Left lung (tissue), 10 donors: ENCODE data around the gene MARK4. TPM values are rescaled to one million over a fixed set of nuclear protein-coding genes. Genes with fewer than 3 reads are reported as not detected.

ENCODE experiments used
- ATAC-seq: fragments of 200-7000 bp; cut with Tn5 transposase; one replicate; pipeline ENCODE4 v1.9.1; 2020; ENCODE audit warnings: moderate library complexity
- DNase-seq, 4 donors: peaks; one replicate each; pipeline ENCODE4 v3.0.0-alpha.2; 2013 to 2020
- H3K27ac ChIP-seq, 2 donors: fragments of 200-600 bp; sonication (generic) in 1 of 2; one replicate each; pipeline versions ENCODE4 v1.5.0 to v1.8.0; 2020 to 2021
- H3K27me3 ChIP-seq, 2 donors: fragments of 200-600 bp; sonication (generic) in 1 of 2; one replicate each; pipeline versions ENCODE4 v1.5.0 to v1.8.0; 2020 to 2021
- H3K36me3 ChIP-seq, 2 donors: fragments of 200-600 bp; sonication (generic) in 1 of 2; one replicate each; pipeline versions ENCODE4 v1.5.0 to v1.8.0; 2020 to 2021
- H3K4me1 ChIP-seq, 2 donors: fragments of 200-600 bp; one replicate each; pipeline ENCODE4 v1.8.0; 2021
- H3K4me3 ChIP-seq, 2 donors: fragments of 200-600 bp; sonication (generic) in 1 of 2; one replicate each; pipeline versions ENCODE4 v1.5.0 to v1.8.0; 2020 to 2021; ENCODE audit warnings: mild to moderate bottlenecking in 1 of 2
- H3K9me3 ChIP-seq, 2 donors: fragments of 200-600 bp; sonication (generic) in 1 of 2; one replicate each; pipeline versions ENCODE4 v1.5.0 to v1.8.0; 2020 to 2021
- intact Hi-C, 2 donors: fragments of 100-400 bp; cut with DNase I; formaldehyde crosslinking; loops; one replicate each; pipeline versions ENCODE4 v1.11.2 to v1.14.2; 2022
- polyA plus RNA-seq, 6 donors: library from polyadenylated mRNA; unstranded; fragments of 120-200 nt; gene quantifications; one replicate each; pipeline ENCODE4 v1.2.1, GENCODE V29; 2013; ENCODE audit not compliant: insufficient read length in 6 of 6
- total RNA-seq, 2 donors: library from RNA; stranded (reverse); fragmentation: NEBNext Ultra II Directional; extraction: Animal tissue kit (Norgen Biotek cat#: 25700); gene quantifications; one replicate each; pipeline ENCODE4 v1.2.1, GENCODE V29; 2021
- TF ChIP-seq, protein P1 (sequence below), 2 donors: fragments of 200-600 bp; sonication (generic) in 1 of 2; IDR thresholded peaks; one replicate each; pipeline versions ENCODE4 v1.5.0 to v1.8.0; 2021; ENCODE audit warnings: antibody characterized with exemption in 2 of 2
- donor health status: DM: no; HTN: yes; CAD: no.
- donor health status: DM: no; HTN: no; CAD: no.

Gene MARK4
- total and polyA plus RNA-seq, 8 donors: 24.6 to 46.4 (median 37.5) TPM

DNA sequence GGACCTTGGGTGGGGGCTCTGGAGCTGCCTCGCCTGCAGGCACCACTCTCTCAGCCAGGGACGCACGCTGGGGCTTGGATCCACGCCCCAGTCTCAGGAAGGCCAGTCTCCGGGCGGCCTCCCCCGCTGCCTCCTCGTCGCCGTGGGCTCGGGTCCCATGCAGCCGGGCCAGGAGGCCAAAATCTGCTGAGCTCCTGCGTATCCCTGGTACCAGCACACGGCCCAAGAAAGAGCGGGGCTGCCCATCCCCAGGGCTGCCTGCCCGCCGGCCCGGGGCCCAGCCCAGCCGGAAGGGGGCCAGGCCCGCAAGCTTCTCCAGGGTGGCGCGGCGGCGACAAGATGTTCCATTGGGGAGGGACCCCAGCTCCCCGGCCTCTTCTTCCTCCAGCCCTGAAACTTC is 12.5 kb upstream of the MARK4 start:
- Histone ChIP-seq H3K9me3 (no peaks in the 10 kb centered on the region), H3K36me3 (no peaks in the 10 kb centered on the region), H3K4me1 (no peaks in the 10 kb centered on the region), H3K27me3 (peaks cover 17 to 33% of the 10 kb centered on the region in 2 donors), H3K27ac (no peak overlapping the region), H3K4me3 (no peak overlapping the region)
- ATAC-seq: no peak
- TF ChIP-seq, protein P1, sequence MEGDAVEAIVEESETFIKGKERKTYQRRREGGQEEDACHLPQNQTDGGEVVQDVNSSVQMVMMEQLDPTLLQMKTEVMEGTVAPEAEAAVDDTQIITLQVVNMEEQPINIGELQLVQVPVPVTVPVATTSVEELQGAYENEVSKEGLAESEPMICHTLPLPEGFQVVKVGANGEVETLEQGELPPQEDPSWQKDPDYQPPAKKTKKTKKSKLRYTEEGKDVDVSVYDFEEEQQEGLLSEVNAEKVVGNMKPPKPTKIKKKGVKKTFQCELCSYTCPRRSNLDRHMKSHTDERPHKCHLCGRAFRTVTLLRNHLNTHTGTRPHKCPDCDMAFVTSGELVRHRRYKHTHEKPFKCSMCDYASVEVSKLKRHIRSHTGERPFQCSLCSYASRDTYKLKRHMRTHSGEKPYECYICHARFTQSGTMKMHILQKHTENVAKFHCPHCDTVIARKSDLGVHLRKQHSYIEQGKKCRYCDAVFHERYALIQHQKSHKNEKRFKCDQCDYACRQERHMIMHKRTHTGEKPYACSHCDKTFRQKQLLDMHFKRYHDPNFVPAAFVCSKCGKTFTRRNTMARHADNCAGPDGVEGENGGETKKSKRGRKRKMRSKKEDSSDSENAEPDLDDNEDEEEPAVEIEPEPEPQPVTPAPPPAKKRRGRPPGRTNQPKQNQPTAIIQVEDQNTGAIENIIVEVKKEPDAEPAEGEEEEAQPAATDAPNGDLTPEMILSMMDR (IDR thresholded peaks at IDR 0.05): no peak
- no peak for DNase-seq
- intact Hi-C loops: no loop called here

DNA sequence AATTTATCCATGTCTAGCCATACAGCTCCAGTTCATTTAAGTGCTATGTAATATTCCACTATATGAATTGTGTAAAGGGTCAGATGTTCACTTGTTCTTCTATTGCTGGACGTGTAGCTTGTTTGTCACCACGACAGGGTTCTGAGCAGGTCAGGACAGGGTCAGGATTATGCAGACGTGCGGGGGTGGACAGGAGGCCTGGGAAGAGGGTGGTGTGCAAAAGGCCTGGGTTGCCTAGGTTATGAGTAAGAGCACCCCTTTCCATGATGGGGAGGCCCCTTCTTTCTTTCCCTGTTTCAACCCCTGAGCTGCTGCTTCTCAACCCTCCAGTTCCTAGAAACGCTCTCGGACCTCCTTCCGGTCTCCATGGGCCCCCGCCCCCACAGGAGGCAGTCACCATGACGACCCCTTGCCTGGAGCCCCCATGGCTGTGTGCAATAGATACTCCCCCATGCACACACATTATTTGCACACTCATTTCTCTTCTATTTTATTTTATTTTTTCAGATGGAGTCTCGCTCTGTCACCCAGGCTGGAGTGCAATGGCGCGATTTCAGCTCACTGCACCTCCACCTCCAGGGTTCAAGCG is 7.8 kb upstream of the MARK4 start:
- DNase-seq (no peak), ATAC-seq (no peak)
- peaks cover 0 to 4% of the 10 kb centered on the region in 2 donors for H3K27me3 ChIP-seq
- no peak overlapping the region for H3K4me3 ChIP-seq
- no peak overlapping the region for H3K27ac ChIP-seq
- H3K36me3 ChIP-seq: no peaks in the 10 kb centered on the region
- no peaks in the 10 kb centered on the region for H3K9me3 ChIP-seq
- intact Hi-C loops: no loop called here
- TF ChIP-seq, protein P1 (IDR thresholded peaks at IDR 0.05): no peak
- peaks cover 0 to 7% of the 10 kb centered on the region in 2 donors for H3K4me1 ChIP-seq

DNA sequence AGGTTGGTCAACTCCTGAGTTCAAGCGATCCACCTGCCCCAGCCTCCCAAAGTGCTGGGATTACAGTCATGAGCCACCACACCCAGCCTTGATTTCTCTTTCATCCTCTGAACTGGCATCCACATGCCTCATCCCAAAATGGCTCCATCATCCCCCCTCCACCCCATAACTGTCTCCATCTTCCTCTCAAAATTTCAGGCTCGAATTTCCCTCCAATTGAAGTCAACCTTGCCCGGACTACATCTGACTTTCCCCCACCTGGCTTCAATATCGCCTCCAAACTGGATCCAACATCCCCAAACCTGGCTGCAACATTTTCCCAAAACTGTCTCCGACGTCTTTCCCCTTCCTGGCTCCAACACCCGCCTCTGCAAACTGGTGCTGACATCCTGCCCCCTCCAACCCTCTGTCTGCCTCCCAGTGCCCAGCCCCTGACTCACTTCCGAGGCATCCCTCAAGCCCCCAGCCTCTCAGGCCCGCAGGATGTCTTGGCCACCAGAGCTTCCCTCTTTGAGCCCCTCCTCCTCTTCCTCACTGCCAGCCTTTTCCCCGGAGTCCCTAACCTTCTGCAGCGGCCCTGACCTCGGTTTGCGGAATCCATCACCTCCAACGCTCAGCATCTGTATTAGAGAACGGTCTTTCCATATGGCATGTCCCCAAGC is 6.8 kb upstream of the MARK4 start:
- H3K36me3 ChIP-seq: no peaks in the 10 kb centered on the region
- no peak for ATAC-seq
- H3K4me1 ChIP-seq: peaks cover 0 to 7% of the 10 kb centered on the region in 2 donors
- no peak overlapping the region for H3K27ac ChIP-seq
- TF ChIP-seq, protein P1 (IDR thresholded peaks at IDR 0.05): no peak
- DNase-seq: no peak
- intact Hi-C loops: no loop called here
- H3K27me3 ChIP-seq: no peaks in the 10 kb centered on the region
- peak overlapping the region in 1 of 2 donors; percentile 21 for H3K4me3 ChIP-seq
- no peaks in the 10 kb centered on the region for H3K9me3 ChIP-seq

DNA sequence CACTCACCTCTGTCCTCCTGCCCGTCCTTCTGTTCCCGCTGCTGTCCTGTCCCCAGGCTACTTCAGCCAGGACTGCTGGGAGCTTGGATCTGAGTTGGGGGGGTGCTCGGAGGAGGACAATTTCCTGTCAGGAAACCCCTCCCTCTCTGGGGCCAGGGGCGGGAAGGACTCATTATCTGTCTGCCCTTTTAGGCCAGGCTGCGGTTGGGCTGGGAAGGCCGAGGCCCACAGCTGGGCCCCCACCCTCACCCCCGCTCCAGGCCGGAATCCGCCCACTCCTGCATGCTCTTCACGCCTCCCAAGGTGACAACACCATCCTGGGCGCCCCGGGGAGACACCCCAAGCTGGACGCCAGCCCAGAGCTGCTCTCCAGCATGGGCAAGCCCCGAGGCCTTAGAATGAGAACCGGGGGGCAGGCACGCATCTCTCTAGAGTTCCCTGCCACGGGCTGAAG is 5.7 kb upstream of the MARK4 start, which contains the start of gene EXOC3L2:
Gene EXOC3L2, minus strand, starts transcription at position 74 of the 454 bp plus-strand sequence. CDS start 6,362 bp downstream, outside the sequence.
- TF ChIP-seq, protein P1 (IDR thresholded peaks at IDR 0.05): no peak
- Histone ChIP-seq H3K4me3 (peak within 1 kb of the TSS in 1 of 2 donors; percentile 21), H3K27ac (peak within 1 kb of the TSS; percentile 33 to 41), H3K36me3 (no peaks in the 10 kb centered on the region), H3K9me3 (no peaks in the 10 kb centered on the region), H3K27me3 (no peaks in the 10 kb centered on the region), H3K4me1 (peaks cover 2 to 11% of the 10 kb centered on the region in 2 donors)
- ATAC-seq (no peak), DNase-seq (no peak)
- intact Hi-C loops: loop anchor here in 1 of 2 donors (5.0 kb wide), 1 partner anchor 43 kb away; no protein-coding TSS in a partner anchor

DNA sequence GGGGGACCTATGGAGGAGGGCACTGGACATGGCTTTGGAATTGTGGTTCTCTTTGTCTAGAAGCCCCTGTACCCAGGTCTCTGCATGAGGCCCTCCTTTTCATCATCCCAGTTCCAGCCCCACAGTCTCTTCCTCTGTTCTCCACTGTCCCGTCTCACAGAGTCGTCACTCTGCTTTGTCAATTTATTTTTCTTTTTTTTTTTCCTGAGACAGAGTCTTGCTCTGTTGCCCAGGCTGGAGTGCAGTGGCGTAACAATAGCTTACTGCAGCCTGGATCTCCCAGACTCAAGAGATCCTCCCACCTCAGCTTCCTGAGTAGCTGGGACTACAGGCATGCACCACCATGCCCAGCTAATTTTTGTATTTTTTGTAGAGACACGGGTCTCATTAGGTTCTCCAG is 5.2 kb upstream of the MARK4 start:
- TF ChIP-seq, protein P1 (IDR thresholded peaks at IDR 0.05): no peak
- intact Hi-C loops: loop anchor here in 1 of 2 donors (5.0 kb wide), 1 partner anchor 44 kb away; no protein-coding TSS in a partner anchor

More for the DNA sequence above, 5.2 kb upstream of the MARK4 start:
- peak overlapping the region; percentile 33 to 41 for H3K27ac ChIP-seq
- H3K36me3 ChIP-seq: no peaks in the 10 kb centered on the region
- no peaks in the 10 kb centered on the region for H3K9me3 ChIP-seq
- H3K27me3 ChIP-seq: no peaks in the 10 kb centered on the region
- no peak for DNase-seq
- H3K4me3 ChIP-seq: no peak overlapping the region
- ATAC-seq: no peak
- peaks cover 5 to 15% of the 10 kb centered on the region in 2 donors for H3K4me1 ChIP-seq
